HEK293T (cell line): ENCODE results near the gene AGMAT.

ENCODE experiments used
- BHLHE40 ChIP-seq: fragments of 450-650 bp; IDR thresholded peaks from 2 replicates; pipeline ENCODE4 v1.6.1; 2016; ENCODE audit warnings: mild to moderate bottlenecking, moderate library complexity, borderline replicate concordance
- CTBP1 ChIP-seq: fragments of 450-650 bp; IDR thresholded peaks from 2 replicates; pipeline ENCODE4 v1.6.1; 2016; ENCODE audit warnings: borderline replicate concordance
- FOXM1 ChIP-seq: fragments of 450-650 bp; IDR thresholded peaks from 2 replicates; pipeline ENCODE4 v1.6.1; 2017; ENCODE audit warnings: mild to moderate bottlenecking, borderline replicate concordance
- SP1 ChIP-seq: fragments of 450-650 bp; IDR thresholded peaks from 2 replicates; pipeline ENCODE4 v1.6.1; 2017
- TARDBP ChIP-seq: fragments of 450-650 bp; IDR thresholded peaks from 2 replicates; pipeline ENCODE4 v1.6.1; 2016
- TF ChIP-seq, protein P1 (sequence below): fragments of 450-650 bp; IDR thresholded peaks from 2 replicates; pipeline ENCODE4 v1.6.1; 2016

DNA sequence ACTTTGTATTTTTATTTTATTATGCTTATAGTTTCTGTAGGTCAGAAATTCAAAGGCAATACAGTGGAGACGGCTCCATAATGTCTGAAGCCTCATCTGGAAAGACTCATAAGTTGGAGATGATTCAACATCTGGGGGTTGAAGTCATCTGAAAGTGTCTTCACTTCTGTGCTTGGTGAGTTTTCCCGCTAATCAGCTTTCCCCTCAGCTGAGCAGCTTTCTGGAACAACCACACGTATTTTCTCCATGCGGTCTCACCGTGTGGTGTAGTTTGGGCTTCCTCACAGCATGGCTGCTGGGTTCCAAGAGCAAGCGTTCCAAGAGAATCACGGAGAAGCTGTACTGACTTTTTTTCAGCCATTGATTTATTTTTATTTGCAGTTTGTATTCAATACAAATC, 24.8 kb upstream of the AGMAT start:
- TF ChIP-seq FOXM1 (no peak), CTBP1 (no peak), SP1 (no peak), TARDBP (no peak), BHLHE40 (no peak)
- TF ChIP-seq, protein P1, sequence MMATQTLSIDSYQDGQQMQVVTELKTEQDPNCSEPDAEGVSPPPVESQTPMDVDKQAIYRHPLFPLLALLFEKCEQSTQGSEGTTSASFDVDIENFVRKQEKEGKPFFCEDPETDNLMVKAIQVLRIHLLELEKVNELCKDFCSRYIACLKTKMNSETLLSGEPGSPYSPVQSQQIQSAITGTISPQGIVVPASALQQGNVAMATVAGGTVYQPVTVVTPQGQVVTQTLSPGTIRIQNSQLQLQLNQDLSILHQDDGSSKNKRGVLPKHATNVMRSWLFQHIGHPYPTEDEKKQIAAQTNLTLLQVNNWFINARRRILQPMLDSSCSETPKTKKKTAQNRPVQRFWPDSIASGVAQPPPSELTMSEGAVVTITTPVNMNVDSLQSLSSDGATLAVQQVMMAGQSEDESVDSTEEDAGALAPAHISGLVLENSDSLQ = no peak
